HL-60/S4 treated with retinoic acid at 250 ng/mL for 4 days and 3 days (cell line): ENCODE data around the gene SMYD2.

Experiments
- in situ Hi-C: fragments of 300-500 bp; cut with MboI; formaldehyde crosslinking; loops from 2 replicates; pipeline ENCODE4 v1.7.0; 2022; ENCODE audit warnings: low sequenced_read_pairs

SMYD2 gene, protein sequence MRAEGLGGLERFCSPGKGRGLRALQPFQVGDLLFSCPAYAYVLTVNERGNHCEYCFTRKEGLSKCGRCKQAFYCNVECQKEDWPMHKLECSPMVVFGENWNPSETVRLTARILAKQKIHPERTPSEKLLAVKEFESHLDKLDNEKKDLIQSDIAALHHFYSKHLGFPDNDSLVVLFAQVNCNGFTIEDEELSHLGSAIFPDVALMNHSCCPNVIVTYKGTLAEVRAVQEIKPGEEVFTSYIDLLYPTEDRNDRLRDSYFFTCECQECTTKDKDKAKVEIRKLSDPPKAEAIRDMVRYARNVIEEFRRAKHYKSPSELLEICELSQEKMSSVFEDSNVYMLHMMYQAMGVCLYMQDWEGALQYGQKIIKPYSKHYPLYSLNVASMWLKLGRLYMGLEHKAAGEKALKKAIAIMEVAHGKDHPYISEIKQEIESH

GRCh38 chr1:214281021-214281719, at the start of gene SMYD2:
TSS of gene SMYD2 (plus strand) at chr1:214281159. CDS start at chr1:214281255, 96 bp downstream.
- in situ Hi-C loops = no loop called here

DNA sequence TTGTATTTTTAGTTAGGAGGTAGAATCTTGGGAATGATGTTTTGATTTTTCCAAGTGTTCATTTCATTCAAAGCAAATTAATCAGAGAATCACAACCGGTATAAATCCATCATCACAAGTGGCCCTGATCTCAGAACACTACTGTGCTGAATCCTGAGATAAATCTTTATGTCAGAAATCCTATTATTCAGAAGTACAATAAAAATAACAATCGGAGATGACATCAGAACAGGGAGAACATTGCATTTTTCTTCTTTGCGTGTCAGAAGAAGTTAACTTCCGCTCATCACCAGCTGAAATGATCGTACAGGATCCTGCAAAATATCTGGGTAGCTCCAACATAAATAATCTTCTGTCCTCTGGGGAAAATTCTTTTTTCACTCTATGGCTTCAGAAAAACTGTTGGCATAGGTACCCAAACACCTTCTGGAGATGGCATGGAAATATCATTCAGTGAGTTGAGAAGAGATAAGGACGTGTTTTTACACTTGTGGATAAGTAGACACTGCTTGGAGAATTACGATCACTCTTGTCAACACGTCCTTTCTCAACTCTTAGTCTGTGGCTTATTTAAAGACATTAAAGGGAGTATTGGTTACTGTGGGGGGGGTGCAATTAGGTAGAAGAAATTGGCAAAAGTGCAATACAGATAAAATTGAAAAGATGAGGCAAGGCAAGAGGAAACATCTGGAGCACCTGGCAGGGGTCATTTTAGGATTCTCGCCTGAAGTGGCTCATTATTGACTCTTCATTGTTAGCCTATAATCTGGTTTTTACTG, 46.9 kb upstream of the SMYD2 start:
- in situ Hi-C loops = no loop called here

- in situ Hi-C loops = no loop called here
These were observed 46.3 kb upstream of the SMYD2 start for GRCh38 chr1:214234635-214235025.

GRCh38 chr1:214236477-214236876, 44.5 kb upstream of the SMYD2 start:
- in situ Hi-C loops = no loop called here

DNA sequence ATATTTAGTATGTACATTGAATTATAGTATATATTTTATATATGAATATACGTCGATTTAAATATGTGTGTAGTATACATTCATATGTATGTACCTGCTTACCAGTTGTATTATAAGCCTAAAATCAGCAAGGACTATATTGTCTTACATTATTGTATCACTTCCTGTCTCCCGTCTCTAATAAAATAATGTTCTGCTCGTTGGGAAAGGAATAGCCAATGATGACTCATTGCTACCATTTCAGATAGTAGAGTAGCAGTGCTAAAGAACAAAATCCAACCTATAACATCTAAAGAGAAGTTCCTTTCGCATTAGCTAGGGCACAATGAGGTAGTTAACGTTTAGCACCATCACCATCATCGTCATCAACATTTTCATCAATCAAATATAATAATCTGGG, 39.9 kb upstream of the SMYD2 start:
- in situ Hi-C loops = no loop called here

GRCh38 chr1:214244252-214244651, 36.7 kb upstream of the SMYD2 start:
- in situ Hi-C loops = no loop called here

DNA sequence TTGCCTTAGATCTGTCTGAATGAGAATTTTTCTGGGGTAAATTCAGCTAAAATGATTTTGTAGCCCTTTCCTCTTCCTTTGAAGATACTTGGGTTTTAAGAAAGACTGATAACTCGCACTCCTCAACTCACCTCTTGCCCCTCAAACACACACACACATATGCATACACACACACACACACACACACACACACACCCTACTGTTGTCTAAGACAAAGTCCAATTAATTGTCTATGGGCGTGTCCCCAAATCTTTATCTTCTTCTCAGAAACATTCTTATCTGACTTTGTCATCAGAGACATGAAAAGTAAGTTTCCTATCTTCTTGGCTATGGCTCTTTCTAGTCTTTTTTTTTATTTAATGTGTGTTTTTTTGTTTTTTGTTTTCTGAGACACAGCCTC, 36.1 kb upstream of the SMYD2 start:
- in situ Hi-C loops = no loop called here

GRCh38 chr1:214247501-214248041, 33.4 kb upstream of the SMYD2 start:
- in situ Hi-C loops = no loop called here

- in situ Hi-C loops = no loop called here
These were observed 32.5 kb upstream of the SMYD2 start for GRCh38 chr1:214248311-214249085.

DNA sequence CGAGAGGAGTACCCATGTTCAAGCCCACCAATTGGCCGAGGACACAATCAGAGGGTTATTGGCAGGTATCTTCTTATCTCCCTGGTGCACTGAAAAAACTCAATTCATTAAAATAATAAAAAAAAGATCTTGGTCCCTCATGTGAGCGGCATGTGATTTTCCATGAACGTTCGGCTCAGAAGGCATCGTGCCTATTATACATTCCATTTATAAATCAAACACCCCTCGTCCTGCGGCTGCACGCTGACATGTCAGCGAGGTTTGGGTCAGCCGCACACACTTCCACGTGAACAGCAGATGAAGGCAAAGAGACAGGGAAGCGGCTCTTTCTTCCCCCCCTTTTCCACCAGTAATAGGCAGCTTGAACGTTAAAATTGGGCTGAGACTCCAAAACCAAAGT, 31.3 kb upstream of the SMYD2 start:
- in situ Hi-C loops = no loop called here

DNA sequence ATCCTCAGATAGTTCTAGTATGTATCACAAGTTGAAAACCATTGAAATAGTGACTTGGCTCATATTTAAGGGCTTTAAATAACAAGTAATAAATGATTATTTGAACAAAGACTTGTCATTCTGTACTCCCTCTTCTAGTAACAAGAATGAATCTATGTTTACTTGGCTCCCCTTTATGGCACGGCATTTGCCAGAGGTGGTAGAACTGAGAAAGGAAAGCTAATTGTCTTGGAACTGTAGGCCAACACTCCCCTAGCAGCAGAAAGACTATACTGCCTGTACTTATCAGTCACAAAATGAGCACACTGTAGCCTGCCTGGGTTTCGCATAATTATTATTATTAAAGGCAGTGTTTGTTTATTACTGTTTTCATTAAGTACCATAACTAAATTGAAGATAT, 29.6 kb upstream of the SMYD2 start:
- in situ Hi-C loops = no loop called here

DNA sequence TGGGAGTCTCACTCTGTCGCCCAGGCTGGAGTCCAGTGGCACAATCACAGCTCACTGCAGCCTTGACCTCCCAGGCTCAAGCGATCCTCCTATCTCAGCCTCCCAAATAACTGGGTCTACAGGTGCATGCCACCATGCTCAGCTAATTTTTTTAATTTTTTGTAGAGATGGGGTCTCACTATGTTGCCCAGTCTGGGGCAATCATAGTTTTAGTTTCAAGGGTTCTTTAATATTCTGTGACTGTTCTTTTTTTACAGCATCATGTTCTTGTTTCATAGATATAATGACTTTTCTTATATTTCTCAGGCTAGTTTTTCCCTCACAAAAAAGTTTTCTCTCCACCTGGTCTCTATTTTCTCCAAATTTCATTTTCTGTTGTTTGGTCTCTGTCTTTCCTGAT, 25.4 kb upstream of the SMYD2 start:
- in situ Hi-C loops = no loop called here

DNA sequence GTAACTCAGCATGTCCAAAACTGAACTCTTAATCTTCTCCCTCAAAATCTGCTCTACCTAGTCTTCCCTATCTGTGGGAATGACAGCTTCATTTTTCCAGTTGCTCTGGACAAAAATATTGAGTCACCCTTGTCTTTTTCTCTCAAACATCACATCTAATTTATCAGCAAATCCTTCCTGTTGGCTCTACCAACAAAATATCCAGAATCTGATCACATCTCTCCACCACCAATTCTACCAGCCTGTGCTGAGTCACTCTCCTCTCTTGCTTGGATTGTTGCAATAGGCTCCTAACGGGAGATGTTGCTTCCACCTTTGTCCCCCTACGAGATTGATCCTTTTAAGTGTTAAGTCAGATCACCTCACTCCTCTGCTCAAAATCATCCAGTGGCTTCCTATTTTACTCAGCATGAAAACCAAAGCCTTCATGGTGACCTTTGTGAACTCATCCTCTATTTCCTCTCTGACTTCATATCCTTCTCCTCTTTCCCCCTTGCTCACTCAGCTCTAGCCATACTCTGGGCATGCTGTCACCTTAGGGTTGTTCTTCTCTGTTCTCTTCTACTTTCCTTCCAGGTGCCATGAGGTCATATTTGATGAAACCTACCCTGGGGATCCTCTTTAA, 21.5 kb upstream of the SMYD2 start:
- in situ Hi-C loops = no loop called here

DNA sequence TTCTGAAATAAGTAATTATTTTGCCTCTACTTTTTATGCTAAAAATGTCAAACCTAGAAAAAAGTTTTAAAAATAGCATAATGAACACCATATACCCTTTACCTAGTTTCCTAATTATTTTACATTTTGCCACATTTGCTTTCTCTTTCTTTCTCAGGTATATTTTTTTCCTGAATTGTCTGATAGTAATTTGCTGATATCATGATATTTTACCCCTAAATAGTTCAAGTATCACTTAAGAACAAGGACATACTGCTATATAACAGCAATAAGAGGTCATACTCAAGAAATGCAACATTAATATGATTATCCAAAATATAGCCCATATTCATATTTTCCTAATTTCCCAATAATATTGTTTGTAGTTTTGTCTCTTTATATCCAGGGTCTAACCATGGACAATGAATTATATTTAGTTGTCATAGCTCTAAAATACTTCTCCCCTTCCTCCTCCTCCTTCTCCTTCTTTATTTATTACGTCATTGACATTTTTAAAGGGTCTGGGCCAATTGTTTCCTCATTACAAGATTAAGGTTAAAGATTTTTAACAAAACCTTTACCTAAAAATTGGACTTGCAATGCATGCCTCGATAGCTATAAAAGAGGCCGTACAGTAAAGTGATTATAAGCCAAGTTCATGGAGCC, 20.3 kb upstream of the SMYD2 start:
- in situ Hi-C loops = no loop called here

- in situ Hi-C loops = no loop called here
These were observed 19.5 kb upstream of the SMYD2 start for GRCh38 chr1:214261206-214262123.

- in situ Hi-C loops = no loop called here
These were observed 16.8 kb upstream of the SMYD2 start for GRCh38 chr1:214264196-214264595.

DNA sequence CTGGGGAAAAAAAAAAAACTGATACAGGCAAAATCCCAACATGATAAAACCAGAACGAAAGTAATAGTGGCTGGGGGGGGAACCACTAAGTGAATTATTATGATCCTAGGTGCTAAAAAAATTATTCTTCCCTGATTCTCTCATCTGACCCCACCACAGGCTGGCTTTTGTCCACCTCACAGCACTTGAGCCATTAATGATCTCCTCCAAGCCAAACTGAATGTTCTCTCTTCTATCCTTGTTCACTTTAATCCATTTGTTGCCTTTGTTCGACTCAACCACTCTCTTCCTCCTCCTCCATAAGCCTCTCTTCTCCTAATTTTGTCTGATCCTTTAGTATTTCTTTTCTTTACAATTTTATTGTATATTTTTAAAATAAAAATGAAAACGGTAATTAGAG, 16.0 kb upstream of the SMYD2 start:
- in situ Hi-C loops = no loop called here

GRCh38 chr1:214270097-214270650, 10.8 kb upstream of the SMYD2 start:
- in situ Hi-C loops = no loop called here
